ENCODE measurements around the gene SAMSN1. TPM values are rescaled to one million over a fixed set of nuclear protein-coding genes. Genes with fewer than 3 reads are reported as not detected.
"Not testable (repeated sequence)": the region's sequence is repeated elsewhere in the genome, so short reads cannot be mapped to it uniquely, and the experiment has no call there.

Gene SAMSN1
- total RNA-seq, 4 donors from 2014 or later = 1.0 to 13.5 (median 4.2) TPM

GRCh38 chr21:14522736-14523135 lies 23.4 kb downstream of the SAMSN1 start:
- H3K9me3 ChIP-seq = no peaks in the 10 kb centered on the region
- no peak for ATAC-seq
- H3K4me3 ChIP-seq = no peak overlapping the region
- no peak overlapping the region for H3K27ac ChIP-seq
- no peaks in the 10 kb centered on the region for H3K36me3 ChIP-seq
- no peaks in the 10 kb centered on the region for H3K27me3 ChIP-seq
- TF ChIP-seq CTCF (IDR thresholded peaks at IDR 0.05) (no peak), POLR2AphosphoS5 (IDR thresholded peaks at IDR 0.05) (no peak), EP300 (IDR thresholded peaks at IDR 0.05) (no peak), POLR2A (IDR thresholded peaks at IDR 0.05) (no peak)
- 67 to 75% methylated on average over 1 to 2 of the region's 2 CpGs for WGBS, 2 donors (ENCODE audit: low coverage in 1 of 2)
- peaks cover 0 to 20% (median 0%) of the 10 kb centered on the region in 3 donors for H3K4me1 ChIP-seq

GRCh38 chr21:14520535-14520934 lies 25.6 kb downstream of the SAMSN1 start:
- Histone ChIP-seq H3K9me3 (no peaks in the 10 kb centered on the region), H3K27me3 (no peaks in the 10 kb centered on the region), H3K4me1 (no peaks in the 10 kb centered on the region), H3K36me3 (no peaks in the 10 kb centered on the region), H3K27ac (peak overlapping the region in 1 of 4 donors; percentile 29), H3K4me3 (no peak overlapping the region)
- TF ChIP-seq POLR2AphosphoS5 (IDR thresholded peaks at IDR 0.05) = no peak
- TF ChIP-seq POLR2A (IDR thresholded peaks at IDR 0.05) = no peak
- 50 to 58% methylated on average over 4 to 6 of the region's 7 CpGs for WGBS, 2 donors (ENCODE audit: low coverage in 1 of 2)
- ATAC-seq = no peak

- Histone ChIP-seq H3K36me3 (no peaks in the 10 kb centered on the region), H3K9me3 (no peaks in the 10 kb centered on the region), H3K4me1 (no peaks in the 10 kb centered on the region), H3K27me3 (no peaks in the 10 kb centered on the region), H3K27ac (no peak overlapping the region), H3K4me3 (no peak overlapping the region)
- no peak for ATAC-seq
- TF ChIP-seq EP300 (IDR thresholded peaks at IDR 0.05) = no peak
- WGBS, 2 donors (ENCODE audit: low coverage in 1 of 2) = 83 to 90% methylated on average over 1 of the region's 1 CpG
Observed at GRCh38 chr21:14519000-14519399, 27.1 kb downstream of the SAMSN1 start.

DNA sequence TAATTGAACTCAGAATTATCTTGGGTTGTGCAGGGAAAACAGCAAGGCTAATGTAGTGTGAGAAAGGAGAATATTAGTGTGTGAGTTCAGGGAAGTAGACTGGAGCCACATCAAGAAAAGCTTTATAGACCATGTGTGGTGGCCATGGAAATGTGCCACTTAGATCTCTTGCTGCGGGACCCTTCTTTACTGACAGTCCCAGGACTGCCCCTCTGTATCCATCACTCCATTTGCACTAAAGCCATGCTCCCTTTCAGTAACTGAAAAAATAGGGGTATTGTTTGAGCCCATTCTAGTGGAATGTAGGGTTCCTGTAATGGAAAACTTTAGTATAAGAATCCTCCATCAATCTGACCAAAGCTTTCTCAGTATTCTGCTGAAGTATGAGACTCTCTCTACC lies 32.3 kb downstream of the SAMSN1 start:
- Histone ChIP-seq H3K27me3 (no peaks in the 10 kb centered on the region), H3K9me3 (no peaks in the 10 kb centered on the region), H3K4me3 (no peak overlapping the region), H3K27ac (no peak overlapping the region), H3K4me1 (no peaks in the 10 kb centered on the region), H3K36me3 (no peaks in the 10 kb centered on the region)
- 83 to 85% methylated on average over 1 of the region's 1 CpG for WGBS, 2 donors (ENCODE audit: low coverage in 1 of 2)
- no peak for ATAC-seq
- TF ChIP-seq POLR2A (IDR thresholded peaks at IDR 0.05) (no peak), CTCF (IDR thresholded peaks at IDR 0.05) (no peak), EP300 (IDR thresholded peaks at IDR 0.05) (no peak), POLR2AphosphoS5 (IDR thresholded peaks at IDR 0.05) (no peak)

- 78% methylated on average over 2 of the region's 2 CpGs for WGBS, 2 donors (ENCODE audit: low coverage in 1 of 2)
- not testable (repeated sequence) for H3K27me3 ChIP-seq, H3K4me3 ChIP-seq, H3K36me3 ChIP-seq, H3K27ac ChIP-seq, ATAC-seq, H3K9me3 ChIP-seq, H3K4me1 ChIP-seq
Observed at GRCh38 chr21:14506859-14507457, 39.2 kb downstream of the SAMSN1 start.

GRCh38 chr21:14500873-14501272 lies 45.2 kb downstream of the SAMSN1 start:
- Histone ChIP-seq H3K27ac (no peak overlapping the region), H3K27me3 (no peaks in the 10 kb centered on the region), H3K4me3 (no peak overlapping the region), H3K36me3 (no peaks in the 10 kb centered on the region), H3K9me3 (no peaks in the 10 kb centered on the region), H3K4me1 (no peaks in the 10 kb centered on the region)
- no peak for ATAC-seq
- no peak for TF ChIP-seq EP300 (IDR thresholded peaks at IDR 0.05)
- TF ChIP-seq POLR2A (IDR thresholded peaks at IDR 0.05) = no peak
- TF ChIP-seq CTCF (IDR thresholded peaks at IDR 0.05) = no peak
- TF ChIP-seq POLR2AphosphoS5 (IDR thresholded peaks at IDR 0.05) = no peak
- WGBS, 2 donors (ENCODE audit: low coverage in 1 of 2) = 90 to 93% methylated on average over 2 of the region's 2 CpGs

Measured in gastroesophageal sphincter (tissue), 4 donors.